ENCODE measurements around the gene RAPGEF2. TPM values are rescaled to one million over a fixed set of nuclear protein-coding genes. Genes with fewer than 3 reads are reported as not detected.
A peak's percentile ranks its signal among the peaks of the same experiment; 100 is the strongest.
"Not testable (repeated sequence)": the region's sequence is repeated elsewhere in the genome, so short reads cannot be mapped to it uniquely, and the experiment has no call there.

The RAPGEF2 gene
- total and polyA plus RNA-seq, 7 donors, result 4.6 to 35.2 (median 20.4) TPM

- Histone ChIP-seq H3K27ac (no peak overlapping the region), H3K4me3 (no peak overlapping the region), H3K9me3 (no peaks in the 10 kb centered on the region), H3K27me3 (ENCODE audit: insufficient read depth in 3 of 3, low read length in 2 of 3) (no peaks in the 10 kb centered on the region), H3K36me3 (ENCODE audit: insufficient read depth in 1 of 2, low read depth in 1 of 2) (no peaks in the 10 kb centered on the region), H3K4me1 (no peaks in the 10 kb centered on the region)
- 88 to 92% (median 90%) methylated on average over 6 of the region's 6 CpGs for WGBS, 3 donors
- no peak for TF ChIP-seq CTCF (IDR thresholded peaks at IDR 0.05)
- ATAC-seq, result no peak
- intact Hi-C loops (cut with DNase I), result no loop called here
- DNase-seq, result no peak
Observed at GRCh38 chr4:159071969-159072765, 30.7 kb upstream of the RAPGEF2 start.

DNA sequence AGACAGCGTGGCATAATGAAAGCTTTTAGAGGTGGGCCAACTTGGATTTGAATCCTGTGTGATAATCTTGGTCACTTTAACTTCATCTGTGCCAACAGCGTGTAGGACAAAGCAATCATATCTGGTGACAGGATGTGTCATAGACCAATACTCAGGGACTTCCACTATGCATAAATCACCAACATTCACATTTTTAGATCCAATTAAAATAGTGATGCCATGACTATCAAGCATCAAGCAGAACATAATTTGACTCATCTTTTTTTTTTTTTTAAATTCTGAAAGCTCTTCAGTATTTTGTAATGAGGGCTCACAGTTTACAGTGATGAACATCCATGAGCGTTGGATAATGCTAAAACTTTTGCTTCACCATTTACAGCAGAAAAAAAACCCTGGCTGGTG lies 27.3 kb upstream of the RAPGEF2 start:
- H3K9me3 ChIP-seq, result no peaks in the 10 kb centered on the region
- H3K36me3 ChIP-seq (ENCODE audit: insufficient read depth in 1 of 2, low read depth in 1 of 2), result no peaks in the 10 kb centered on the region
- no peak for DNase-seq
- WGBS, 3 donors, result 26 to 35% (median 27%) methylated on average over 3 of the region's 3 CpGs
- ATAC-seq, result peak in 1 of 4 donors; percentile 74
- H3K4me1 ChIP-seq, result no peaks in the 10 kb centered on the region
- no peak for TF ChIP-seq CTCF (IDR thresholded peaks at IDR 0.05)
- H3K4me3 ChIP-seq, result no peak overlapping the region
- no peak overlapping the region for H3K27ac ChIP-seq
- no peaks in the 10 kb centered on the region for H3K27me3 ChIP-seq (ENCODE audit: insufficient read depth in 3 of 3, low read length in 2 of 3)
- intact Hi-C loops (cut with DNase I), result no loop called here

DNA sequence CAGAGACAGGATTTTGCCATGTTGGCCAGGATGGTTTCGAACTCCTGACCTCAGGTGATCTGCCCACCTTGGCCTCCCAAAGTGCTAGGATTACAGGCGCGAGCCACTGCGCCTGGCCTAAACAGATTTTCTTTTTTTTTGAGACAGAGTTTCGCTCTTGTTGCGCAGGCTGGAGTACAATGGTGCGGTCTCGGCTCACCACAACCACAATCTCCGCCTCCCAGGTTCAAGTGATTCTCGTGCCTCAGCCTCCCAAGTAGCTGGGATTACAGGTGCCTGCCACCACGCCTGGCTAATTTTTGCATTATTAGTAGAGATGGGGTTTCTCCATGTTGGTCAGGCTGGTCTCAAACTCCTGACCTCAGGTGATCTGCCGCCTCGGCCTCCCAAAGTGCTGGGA lies 25.9 kb upstream of the RAPGEF2 start:
- H3K9me3 ChIP-seq; ATAC-seq; intact Hi-C loops (cut with DNase I); H3K36me3 ChIP-seq (ENCODE audit: insufficient read depth in 1 of 2, low read depth in 1 of 2); H3K27ac ChIP-seq; DNase-seq; H3K27me3 ChIP-seq (ENCODE audit: insufficient read depth in 3 of 3, low read length in 2 of 3); H3K4me1 ChIP-seq; H3K4me3 ChIP-seq: not testable (repeated sequence)
- WGBS, 3 donors, result 97 to 99% (median 99%) methylated on average over 13 of the region's 13 CpGs

GRCh38 chr4:159077702-159078495 lies 25.0 kb upstream of the RAPGEF2 start:
- Histone ChIP-seq H3K4me1 (no peaks in the 10 kb centered on the region), H3K36me3 (ENCODE audit: insufficient read depth in 1 of 2, low read depth in 1 of 2) (no peaks in the 10 kb centered on the region), H3K9me3 (no peaks in the 10 kb centered on the region), H3K4me3 (no peak overlapping the region), H3K27ac (no peak overlapping the region), H3K27me3 (ENCODE audit: insufficient read depth in 3 of 3, low read length in 2 of 3) (no peaks in the 10 kb centered on the region)
- TF ChIP-seq CTCF (IDR thresholded peaks at IDR 0.05), result no peak
- intact Hi-C loops (cut with DNase I), result no loop called here
- no peak for DNase-seq
- WGBS, 3 donors, result 60 to 74% (median 66%) methylated on average over 6 of the region's 6 CpGs
- ATAC-seq, result no peak

GRCh38 chr4:159079074-159079473 lies 23.8 kb upstream of the RAPGEF2 start:
- no peaks in the 10 kb centered on the region for H3K9me3 ChIP-seq
- intact Hi-C loops (cut with DNase I), result no loop called here
- H3K4me3 ChIP-seq, result no peak overlapping the region
- ATAC-seq (no peak), DNase-seq (no peak)
- H3K4me1 ChIP-seq, result no peaks in the 10 kb centered on the region
- 63 to 84% (median 81%) methylated on average over 2 of the region's 2 CpGs for WGBS, 3 donors
- H3K36me3 ChIP-seq (ENCODE audit: insufficient read depth in 1 of 2, low read depth in 1 of 2), result no peaks in the 10 kb centered on the region
- no peak for TF ChIP-seq CTCF (IDR thresholded peaks at IDR 0.05)
- H3K27me3 ChIP-seq (ENCODE audit: insufficient read depth in 3 of 3, low read length in 2 of 3), result no peaks in the 10 kb centered on the region
- no peak overlapping the region for H3K27ac ChIP-seq
